Measurements from ENCODE around the gene TNFRSF14. TPM values are rescaled to one million over a fixed set of nuclear protein-coding genes. Genes with fewer than 3 reads are reported as not detected.

Gene TNFRSF14
- total RNA-seq, 1 donor from 2014 or later, result 0.26 TPM

DNA sequence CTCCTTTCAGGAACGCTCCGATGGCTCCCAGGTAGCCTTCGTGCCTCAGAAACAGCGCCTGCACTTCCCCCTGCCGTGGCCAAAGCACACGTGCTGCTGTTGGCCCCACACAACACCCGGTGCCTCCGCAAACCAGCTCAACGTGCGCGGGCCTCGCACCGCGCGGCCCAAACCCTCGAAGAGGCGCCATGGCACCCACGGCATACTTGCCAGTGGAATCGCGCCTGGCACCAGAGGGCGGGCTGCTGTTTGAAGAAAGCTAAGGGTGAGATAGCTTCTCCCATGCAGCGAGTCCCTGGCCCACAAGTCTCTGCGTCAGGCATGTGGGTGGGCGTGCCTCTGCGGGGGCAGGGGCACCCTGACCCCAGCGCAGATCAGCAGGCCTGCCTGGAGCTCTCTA, 37.6 kb upstream of the TNFRSF14 start:
- H3K9me3 Mint-ChIP-seq (ENCODE audit: unreplicated experiment), result no peaks in the 10 kb centered on the region
- no peak overlapping the region for H3K4me3 Mint-ChIP-seq (ENCODE audit: unreplicated experiment)
- TF ChIP-seq, protein P1, sequence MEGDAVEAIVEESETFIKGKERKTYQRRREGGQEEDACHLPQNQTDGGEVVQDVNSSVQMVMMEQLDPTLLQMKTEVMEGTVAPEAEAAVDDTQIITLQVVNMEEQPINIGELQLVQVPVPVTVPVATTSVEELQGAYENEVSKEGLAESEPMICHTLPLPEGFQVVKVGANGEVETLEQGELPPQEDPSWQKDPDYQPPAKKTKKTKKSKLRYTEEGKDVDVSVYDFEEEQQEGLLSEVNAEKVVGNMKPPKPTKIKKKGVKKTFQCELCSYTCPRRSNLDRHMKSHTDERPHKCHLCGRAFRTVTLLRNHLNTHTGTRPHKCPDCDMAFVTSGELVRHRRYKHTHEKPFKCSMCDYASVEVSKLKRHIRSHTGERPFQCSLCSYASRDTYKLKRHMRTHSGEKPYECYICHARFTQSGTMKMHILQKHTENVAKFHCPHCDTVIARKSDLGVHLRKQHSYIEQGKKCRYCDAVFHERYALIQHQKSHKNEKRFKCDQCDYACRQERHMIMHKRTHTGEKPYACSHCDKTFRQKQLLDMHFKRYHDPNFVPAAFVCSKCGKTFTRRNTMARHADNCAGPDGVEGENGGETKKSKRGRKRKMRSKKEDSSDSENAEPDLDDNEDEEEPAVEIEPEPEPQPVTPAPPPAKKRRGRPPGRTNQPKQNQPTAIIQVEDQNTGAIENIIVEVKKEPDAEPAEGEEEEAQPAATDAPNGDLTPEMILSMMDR (IDR thresholded peaks at IDR 0.05; ENCODE audit: unreplicated experiment), result no peak
- peaks cover 11% of the 10 kb centered on the region for H3K4me1 Mint-ChIP-seq (ENCODE audit: unreplicated experiment)
- no peak overlapping the region for H3K27ac Mint-ChIP-seq (ENCODE audit: unreplicated experiment)
- H3K27me3 Mint-ChIP-seq (ENCODE audit: unreplicated experiment), result peaks cover 5% of the 10 kb centered on the region
- no peak for DNase-seq (ENCODE audit: low spot score)
- H3K36me3 Mint-ChIP-seq (ENCODE audit: low read depth, unreplicated experiment), result peaks cover 15% of the 10 kb centered on the region

DNA sequence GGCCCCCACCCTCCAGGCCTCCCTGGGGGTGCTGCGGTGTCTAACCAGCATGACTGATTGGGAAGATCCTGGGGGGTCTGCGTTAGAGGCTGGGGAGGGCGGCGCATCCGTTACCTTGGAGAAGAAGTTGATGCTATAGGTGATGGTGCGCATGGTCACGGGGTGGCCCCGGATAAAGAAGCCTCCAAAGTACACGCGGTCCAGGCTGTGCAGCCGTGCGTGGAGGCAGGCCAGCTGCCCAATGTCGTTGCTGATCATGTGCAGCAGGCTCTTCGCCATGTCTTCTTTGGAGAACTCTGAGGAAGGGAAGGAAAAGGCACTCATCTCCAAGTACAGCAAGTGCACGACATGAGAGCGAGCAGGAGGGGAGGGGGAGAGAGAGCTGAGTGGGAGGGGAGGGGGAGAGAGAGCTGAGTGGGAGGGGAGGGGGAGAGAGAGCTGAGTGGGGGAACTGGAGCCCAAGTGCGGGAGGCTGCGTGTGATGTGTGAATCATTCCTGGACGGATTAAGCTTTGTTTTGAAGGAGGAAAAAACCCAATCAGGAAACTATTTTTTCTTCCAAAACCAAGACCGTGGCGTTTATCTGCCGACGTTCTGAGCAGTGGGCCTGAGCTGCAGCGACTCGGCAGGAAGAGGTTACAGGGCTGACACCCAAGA, 37.0 kb upstream of the TNFRSF14 start:
- Mint-ChIP-seq H3K36me3 (ENCODE audit: low read depth, unreplicated experiment) (peaks cover 15% of the 10 kb centered on the region), H3K4me3 (ENCODE audit: unreplicated experiment) (peak overlapping the region; percentile 25), H3K27me3 (ENCODE audit: unreplicated experiment) (peaks cover 5% of the 10 kb centered on the region), H3K27ac (ENCODE audit: unreplicated experiment) (no peak overlapping the region), H3K9me3 (ENCODE audit: unreplicated experiment) (no peaks in the 10 kb centered on the region), H3K4me1 (ENCODE audit: unreplicated experiment) (peaks cover 16% of the 10 kb centered on the region)
- no peak for DNase-seq (ENCODE audit: low spot score)
- TF ChIP-seq, protein P1 (IDR thresholded peaks at IDR 0.05; ENCODE audit: unreplicated experiment), result no peak

DNA sequence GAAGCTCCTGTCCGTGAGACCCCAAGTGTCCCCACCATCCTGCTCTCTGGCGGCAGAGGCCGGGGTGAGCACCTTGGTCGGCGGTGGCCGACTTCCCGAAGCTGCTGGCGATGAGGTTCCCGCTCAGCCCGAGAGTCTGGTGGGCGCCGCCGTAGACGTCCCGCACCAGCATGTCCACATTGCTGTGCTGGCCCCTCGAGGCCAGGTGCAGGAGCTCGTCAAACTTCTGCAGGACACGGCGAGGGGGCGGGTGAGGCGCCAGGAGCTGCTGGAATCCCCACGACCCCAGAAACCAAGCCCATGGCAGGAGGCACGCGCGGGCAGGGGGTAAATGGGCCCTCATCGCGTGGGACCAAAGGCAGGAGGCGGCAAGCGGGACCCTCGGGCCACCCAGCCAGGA, 36.4 kb upstream of the TNFRSF14 start:
- no peaks in the 10 kb centered on the region for H3K9me3 Mint-ChIP-seq (ENCODE audit: unreplicated experiment)

DNA sequence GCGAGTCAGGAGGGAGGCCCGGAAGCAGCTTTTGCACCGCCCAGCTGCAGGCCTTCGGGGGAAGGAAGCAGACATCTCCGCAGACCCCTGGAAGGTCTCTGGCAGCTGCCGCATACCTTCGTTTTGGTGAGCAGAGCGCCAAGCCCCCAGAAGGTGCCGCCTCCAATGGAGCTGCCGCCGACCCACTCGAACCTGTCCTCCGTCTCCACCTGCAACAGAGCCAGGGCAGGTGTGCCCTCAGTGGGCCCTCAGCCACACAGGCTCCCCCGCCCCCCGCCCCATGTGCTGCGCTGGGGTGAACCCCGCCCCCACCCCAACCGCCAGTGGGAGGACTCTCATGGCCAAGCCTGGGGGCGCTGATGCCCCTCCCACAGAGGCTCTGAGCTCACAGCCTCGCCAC, 36.0 kb upstream of the TNFRSF14 start:
- DNase-seq (ENCODE audit: low spot score), result no peak
- Mint-ChIP-seq H3K36me3 (ENCODE audit: low read depth, unreplicated experiment) (peaks cover 20% of the 10 kb centered on the region), H3K4me1 (ENCODE audit: unreplicated experiment) (peaks cover 27% of the 10 kb centered on the region), H3K27me3 (ENCODE audit: unreplicated experiment) (peaks cover 9% of the 10 kb centered on the region), H3K4me3 (ENCODE audit: unreplicated experiment) (no peak overlapping the region), H3K27ac (ENCODE audit: unreplicated experiment) (no peak overlapping the region), H3K9me3 (ENCODE audit: unreplicated experiment) (no peaks in the 10 kb centered on the region)
- TF ChIP-seq, protein P1 (IDR thresholded peaks at IDR 0.05; ENCODE audit: unreplicated experiment), result no peak

More for the DNA sequence above, 36.4 kb upstream of the TNFRSF14 start:
- Mint-ChIP-seq H3K4me1 (ENCODE audit: unreplicated experiment) (peaks cover 22% of the 10 kb centered on the region), H3K27me3 (ENCODE audit: unreplicated experiment) (peaks cover 6% of the 10 kb centered on the region), H3K4me3 (ENCODE audit: unreplicated experiment) (no peak overlapping the region), H3K27ac (ENCODE audit: unreplicated experiment) (no peak overlapping the region), H3K36me3 (ENCODE audit: low read depth, unreplicated experiment) (peaks cover 16% of the 10 kb centered on the region)
- TF ChIP-seq, protein P1 (IDR thresholded peaks at IDR 0.05; ENCODE audit: unreplicated experiment), result no peak
- no peak for DNase-seq (ENCODE audit: low spot score)

DNA sequence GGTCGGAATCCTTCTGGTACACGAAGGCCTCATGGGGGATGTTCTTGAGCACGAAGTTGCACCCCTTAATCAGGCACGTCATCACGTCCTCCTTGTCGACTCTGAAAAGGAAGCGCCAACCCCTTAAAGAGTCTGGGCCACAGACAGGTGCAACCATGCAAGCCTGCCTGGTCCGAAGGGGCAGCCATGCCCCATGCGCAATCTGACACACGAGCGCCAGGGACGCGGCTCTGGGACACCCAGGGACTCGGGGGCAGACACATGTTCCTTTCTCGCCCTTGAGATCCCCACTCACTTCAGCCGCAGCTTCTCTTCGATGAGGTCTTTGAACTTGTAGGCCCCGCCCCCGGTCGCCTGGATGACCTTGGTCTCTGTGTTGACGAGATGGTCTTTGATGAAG, 35.4 kb upstream of the TNFRSF14 start:
- H3K4me3 Mint-ChIP-seq (ENCODE audit: unreplicated experiment), result no peak overlapping the region
- DNase-seq (ENCODE audit: low spot score), result no peak
- H3K9me3 Mint-ChIP-seq (ENCODE audit: unreplicated experiment), result no peaks in the 10 kb centered on the region
- peaks cover 27% of the 10 kb centered on the region for H3K4me1 Mint-ChIP-seq (ENCODE audit: unreplicated experiment)
- peaks cover 20% of the 10 kb centered on the region for H3K36me3 Mint-ChIP-seq (ENCODE audit: low read depth, unreplicated experiment)
- TF ChIP-seq, protein P1 (IDR thresholded peaks at IDR 0.05; ENCODE audit: unreplicated experiment), result no peak
- H3K27me3 Mint-ChIP-seq (ENCODE audit: unreplicated experiment), result peaks cover 9% of the 10 kb centered on the region
- no peak overlapping the region for H3K27ac Mint-ChIP-seq (ENCODE audit: unreplicated experiment)
